Fibroblast of peridontal ligament (primary cell): Measurements from ENCODE around the gene BEST1.

Experiments used
- DNase-seq: peaks from one replicate; pipeline ENCODE4 v3.0.0-alpha.2; 2010; ENCODE audit errors: extremely low read depth

Gene BEST1

GRCh38 chr11:61950035-61950547 is at the start of gene BEST1:
Gene BEST1 (plus strand): TSS chr11:61950351. CDS start chr11:61951807, 1,456 bp downstream.
- no peak for DNase-seq

- no peak for DNase-seq
Measured at GRCh38 chr11:61901397-61901796, 48.8 kb upstream of the BEST1 start.

- no peak for DNase-seq
Measured at GRCh38 chr11:61902313-61902712, 47.8 kb upstream of the BEST1 start.

- no peak for DNase-seq
Measured at GRCh38 chr11:61903845-61904244, 46.3 kb upstream of the BEST1 start.

- no peak for DNase-seq
Measured at GRCh38 chr11:61904539-61905048, 45.6 kb upstream of the BEST1 start.

GRCh38 chr11:61905067-61905696 is 45.0 kb upstream of the BEST1 start:
- no peak for DNase-seq

- DNase-seq = no peak
Measured at GRCh38 chr11:61905801-61906521, 44.2 kb upstream of the BEST1 start.

- no peak for DNase-seq
Measured at GRCh38 chr11:61906522-61906909, 43.6 kb upstream of the BEST1 start.

GRCh38 chr11:61907282-61907681 is 42.9 kb upstream of the BEST1 start:
- no peak for DNase-seq

- DNase-seq = no peak
Measured at GRCh38 chr11:61907871-61908729, 42.1 kb upstream of the BEST1 start.

GRCh38 chr11:61908730-61909316 is 41.3 kb upstream of the BEST1 start:
- no peak for DNase-seq

GRCh38 chr11:61910187-61911127 is 39.7 kb upstream of the BEST1 start:
- no peak for DNase-seq

GRCh38 chr11:61911128-61911700 is 38.9 kb upstream of the BEST1 start:
- DNase-seq = no peak

- no peak for DNase-seq
Measured at GRCh38 chr11:61911701-61912529, 38.2 kb upstream of the BEST1 start.

- DNase-seq = no peak
Measured at GRCh38 chr11:61912530-61912898, 37.6 kb upstream of the BEST1 start.

- no peak for DNase-seq
Measured at GRCh38 chr11:61912991-61913698, 37.0 kb upstream of the BEST1 start.

GRCh38 chr11:61913699-61914395 is 36.3 kb upstream of the BEST1 start:
- DNase-seq = no peak
